ENCODE measurements around the gene AASS. TPM values are rescaled to one million over a fixed set of nuclear protein-coding genes. Genes with fewer than 3 reads are reported as not detected.

The AASS gene
- total RNA-seq, 1 donor from 2014 or later = 12.4 TPM

DNA sequence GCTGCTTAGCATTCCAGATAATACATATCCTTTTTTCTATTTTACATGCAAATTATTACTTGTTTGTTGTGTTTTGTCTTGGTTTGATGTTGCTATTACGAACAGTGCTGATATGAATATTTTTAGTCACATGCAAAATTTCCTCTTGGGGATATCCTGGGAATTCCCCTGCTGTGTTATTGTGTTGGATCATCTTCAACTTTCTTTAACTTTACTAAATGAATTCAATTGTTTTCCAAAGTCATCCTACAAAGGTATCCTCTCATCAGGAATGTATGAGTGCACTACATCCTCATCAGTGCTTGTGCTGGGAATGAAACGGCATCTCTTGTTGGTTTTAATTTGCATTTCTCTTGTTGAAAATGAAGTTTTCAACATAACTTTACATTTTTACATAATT, 87.1 kb downstream of the AASS start:
- TF ChIP-seq, protein P1, sequence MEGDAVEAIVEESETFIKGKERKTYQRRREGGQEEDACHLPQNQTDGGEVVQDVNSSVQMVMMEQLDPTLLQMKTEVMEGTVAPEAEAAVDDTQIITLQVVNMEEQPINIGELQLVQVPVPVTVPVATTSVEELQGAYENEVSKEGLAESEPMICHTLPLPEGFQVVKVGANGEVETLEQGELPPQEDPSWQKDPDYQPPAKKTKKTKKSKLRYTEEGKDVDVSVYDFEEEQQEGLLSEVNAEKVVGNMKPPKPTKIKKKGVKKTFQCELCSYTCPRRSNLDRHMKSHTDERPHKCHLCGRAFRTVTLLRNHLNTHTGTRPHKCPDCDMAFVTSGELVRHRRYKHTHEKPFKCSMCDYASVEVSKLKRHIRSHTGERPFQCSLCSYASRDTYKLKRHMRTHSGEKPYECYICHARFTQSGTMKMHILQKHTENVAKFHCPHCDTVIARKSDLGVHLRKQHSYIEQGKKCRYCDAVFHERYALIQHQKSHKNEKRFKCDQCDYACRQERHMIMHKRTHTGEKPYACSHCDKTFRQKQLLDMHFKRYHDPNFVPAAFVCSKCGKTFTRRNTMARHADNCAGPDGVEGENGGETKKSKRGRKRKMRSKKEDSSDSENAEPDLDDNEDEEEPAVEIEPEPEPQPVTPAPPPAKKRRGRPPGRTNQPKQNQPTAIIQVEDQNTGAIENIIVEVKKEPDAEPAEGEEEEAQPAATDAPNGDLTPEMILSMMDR (IDR thresholded peaks at IDR 0.05; ENCODE audit: insufficient read depth, low read length, severe bottlenecking) = no peak
- H3K27me3 ChIP-seq (ENCODE audit: control insufficient read depth, insufficient read depth, low read length) = no peaks in the 10 kb centered on the region
- H3K36me3 ChIP-seq (ENCODE audit: control insufficient read depth, insufficient read depth, low read length) = no peaks in the 10 kb centered on the region
- H3K4me3 ChIP-seq (ENCODE audit: low read depth, low read length) = no peak overlapping the region
- DNase-seq (ENCODE audit: low read depth) (no peak), FAIRE-seq (no peak)

DNA sequence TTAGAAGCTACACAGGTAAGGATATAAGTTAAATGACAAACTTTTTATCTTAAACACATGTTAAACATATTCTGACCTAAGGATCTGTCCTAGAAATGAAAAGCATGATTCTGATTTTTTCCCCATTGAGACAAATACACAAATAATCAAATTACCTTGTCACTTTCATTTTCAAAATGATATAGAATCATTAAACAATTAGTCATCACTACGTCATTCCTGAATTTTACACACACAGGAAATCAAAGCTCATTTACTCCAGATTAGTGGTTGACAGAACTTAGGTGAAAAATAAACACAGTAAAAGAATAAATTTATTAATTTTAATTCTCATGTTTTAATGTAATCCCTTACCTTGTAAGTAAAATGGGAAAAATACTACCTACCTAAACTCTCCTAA, 89.0 kb downstream of the AASS start:
- no peaks in the 10 kb centered on the region for H3K36me3 ChIP-seq (ENCODE audit: control insufficient read depth, insufficient read depth, low read length)
- TF ChIP-seq, protein P1 (IDR thresholded peaks at IDR 0.05; ENCODE audit: insufficient read depth, low read length, severe bottlenecking) = no peak
- H3K4me3 ChIP-seq (ENCODE audit: low read depth, low read length) = no peak overlapping the region
- no peaks in the 10 kb centered on the region for H3K27me3 ChIP-seq (ENCODE audit: control insufficient read depth, insufficient read depth, low read length)
- FAIRE-seq = no peak
- peak; percentile 72 for DNase-seq (ENCODE audit: low read depth)

DNA sequence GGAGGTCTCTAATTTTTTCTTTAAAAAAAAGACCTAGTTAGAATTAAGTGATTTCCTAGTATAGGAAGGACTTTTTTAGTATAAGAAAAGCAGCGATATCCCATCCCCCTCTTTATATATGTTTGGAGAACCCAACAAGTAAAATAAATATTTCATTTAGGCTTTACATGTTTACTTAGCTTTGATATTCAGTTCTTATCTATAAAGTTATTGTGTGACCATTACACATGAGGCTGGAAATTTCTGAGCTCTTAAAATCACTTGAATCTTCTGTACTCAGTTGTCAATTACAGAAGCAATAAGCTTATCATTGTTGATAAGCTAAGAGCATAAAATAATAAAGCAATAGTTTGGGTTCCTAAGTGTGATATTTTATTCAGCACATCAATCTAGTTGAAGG, 89.7 kb downstream of the AASS start:
- Histone ChIP-seq H3K36me3 (ENCODE audit: control insufficient read depth, insufficient read depth, low read length) (no peaks in the 10 kb centered on the region), H3K4me3 (ENCODE audit: low read depth, low read length) (no peak overlapping the region), H3K27me3 (ENCODE audit: control insufficient read depth, insufficient read depth, low read length) (no peaks in the 10 kb centered on the region)
- TF ChIP-seq, protein P1 (IDR thresholded peaks at IDR 0.05; ENCODE audit: insufficient read depth, low read length, severe bottlenecking) = no peak
- DNase-seq (ENCODE audit: low read depth) = no peak
- no peak for FAIRE-seq

DNA sequence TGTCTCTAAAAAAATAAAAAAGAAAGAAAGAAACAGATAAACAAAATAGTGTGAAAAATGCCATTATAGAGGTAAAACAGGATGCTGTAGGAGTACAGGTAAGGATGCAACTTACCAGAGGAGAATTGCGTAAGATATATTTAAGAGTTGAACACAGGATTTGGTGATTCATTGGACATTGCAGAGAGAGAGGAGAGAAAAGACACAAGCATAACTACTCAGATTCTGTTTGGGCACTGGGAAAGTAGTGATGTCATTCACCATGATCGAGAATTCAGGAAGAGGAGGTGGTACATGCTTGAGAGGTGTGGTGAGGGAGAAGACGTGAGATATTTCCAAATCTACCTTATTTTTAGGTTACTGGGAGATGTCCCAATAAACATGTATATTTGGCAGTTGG, 97.6 kb downstream of the AASS start:
- no peaks in the 10 kb centered on the region for H3K27me3 ChIP-seq (ENCODE audit: control insufficient read depth, insufficient read depth, low read length)
- TF ChIP-seq, protein P1 (IDR thresholded peaks at IDR 0.05; ENCODE audit: insufficient read depth, low read length, severe bottlenecking) = no peak
- peak; percentile 7 for FAIRE-seq
- peak; percentile 87 for DNase-seq (ENCODE audit: low read depth)
- H3K4me3 ChIP-seq (ENCODE audit: low read depth, low read length) = no peak overlapping the region
- H3K36me3 ChIP-seq (ENCODE audit: control insufficient read depth, insufficient read depth, low read length) = no peaks in the 10 kb centered on the region

DNA sequence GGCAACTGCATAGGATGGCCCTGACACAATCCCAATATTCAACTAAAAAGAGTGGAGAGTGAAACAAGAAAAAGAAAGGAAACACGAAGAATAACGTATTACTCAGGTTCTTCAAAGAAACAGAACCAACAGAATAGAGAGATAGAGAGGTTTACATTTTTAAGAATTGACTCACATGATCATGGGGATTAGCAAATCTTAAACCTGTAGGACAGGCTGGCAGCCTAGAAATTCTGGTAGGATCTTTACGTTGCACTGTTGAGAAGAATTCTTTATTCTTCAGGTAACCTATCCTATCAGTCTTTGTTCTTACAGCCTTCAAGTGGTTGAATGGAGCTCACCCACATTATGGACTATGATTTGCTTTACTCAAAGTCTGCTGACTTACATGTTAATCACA, 103.9 kb downstream of the AASS start:
- DNase-seq (ENCODE audit: low read depth) (peak; percentile 80), FAIRE-seq (no peak)
- H3K36me3 ChIP-seq (ENCODE audit: control insufficient read depth, insufficient read depth, low read length) = no peaks in the 10 kb centered on the region
- no peak overlapping the region for H3K4me3 ChIP-seq (ENCODE audit: low read depth, low read length)
- TF ChIP-seq, protein P1 (IDR thresholded peaks at IDR 0.05; ENCODE audit: insufficient read depth, low read length, severe bottlenecking) = no peak
- no peaks in the 10 kb centered on the region for H3K27me3 ChIP-seq (ENCODE audit: control insufficient read depth, insufficient read depth, low read length)

DNA sequence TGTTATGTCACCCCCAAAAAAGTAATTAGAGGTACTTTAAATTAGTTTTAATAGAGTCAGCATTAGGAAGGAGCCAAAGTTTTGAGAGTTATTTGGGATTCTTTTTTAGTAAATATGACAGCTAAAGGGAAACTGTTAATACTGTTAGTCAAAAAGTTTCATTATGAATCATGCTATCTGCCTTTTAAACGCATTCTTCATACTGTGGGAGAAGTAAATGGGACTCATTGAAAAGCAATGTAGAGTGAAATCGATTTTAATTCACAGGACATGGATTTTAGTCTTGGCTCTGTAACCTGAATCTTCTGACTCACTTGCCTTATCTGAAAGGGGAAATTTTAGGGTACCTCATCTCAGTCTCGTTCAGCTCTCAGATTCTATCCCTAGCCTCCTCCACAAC, 105.1 kb downstream of the AASS start:
- no peaks in the 10 kb centered on the region for H3K36me3 ChIP-seq (ENCODE audit: control insufficient read depth, insufficient read depth, low read length)
- TF ChIP-seq, protein P1 (IDR thresholded peaks at IDR 0.05; ENCODE audit: insufficient read depth, low read length, severe bottlenecking) = no peak
- H3K4me3 ChIP-seq (ENCODE audit: low read depth, low read length) = no peak overlapping the region
- DNase-seq (ENCODE audit: low read depth) (peak; percentile 69), FAIRE-seq (no peak)
- H3K27me3 ChIP-seq (ENCODE audit: control insufficient read depth, insufficient read depth, low read length) = no peaks in the 10 kb centered on the region

Data from bronchial epithelial cell (primary cell).